Activated naive CD4-positive, alpha-beta T cell treated with anti-CD3 and anti-CD28 coated beads for 36 hours (primary cell): ENCODE results near the gene TTPAL. TPM values are rescaled to one million over a fixed set of nuclear protein-coding genes. Genes with fewer than 3 reads are reported as not detected.

ENCODE experiments used
- CTCF ChIA-PET: fragments of 350-600 bp; sonication (Branson Sonifier 250); formaldehyde crosslinking; loops from one replicate; lab custom pipeline; 2021; ENCODE audit warnings: antibody characterized with exemption; lab: Charles Lee
- DNase-seq: peaks from one replicate; pipeline ENCODE4 v3.0.0-alpha.2; 2020
- H3K27ac Mint-ChIP-seq: one replicate; pipeline ENCODE4 v1.8.0; 2021; ENCODE audit warnings: mild to moderate bottlenecking, mixed read lengths
- H3K27me3 Mint-ChIP-seq: one replicate; pipeline ENCODE4 v1.8.0; 2021; ENCODE audit warnings: low read depth, mixed read lengths
- H3K36me3 Mint-ChIP-seq: one replicate; pipeline ENCODE4 v1.8.0; 2021; ENCODE audit warnings: low read depth, mixed read lengths
- H3K4me1 Mint-ChIP-seq: one replicate; pipeline ENCODE4 v1.8.0; 2021; ENCODE audit warnings: low read depth, mixed read lengths
- H3K4me3 Mint-ChIP-seq: one replicate; pipeline ENCODE4 v1.8.0; 2021; ENCODE audit warnings: mild to moderate bottlenecking, moderate library complexity, mixed read lengths
- H3K9me3 Mint-ChIP-seq: one replicate; pipeline ENCODE4 v1.8.0; 2021; ENCODE audit warnings: mixed read lengths
- intact Hi-C: fragments of 100-400 bp; cut with micrococcal nuclease; formaldehyde crosslinking; loops from one replicate; pipeline ENCODE4 v1.15.1; 2023
- total RNA-seq, 2 experiments: library from RNA; stranded (reverse); gene quantifications; one replicate each; pipeline ENCODE4 v1.2.3, GENCODE V29; 2021

Gene TTPAL
- total RNA-seq, 2 experiments from 2014 or later: 10.8 to 11.5 TPM

DNA sequence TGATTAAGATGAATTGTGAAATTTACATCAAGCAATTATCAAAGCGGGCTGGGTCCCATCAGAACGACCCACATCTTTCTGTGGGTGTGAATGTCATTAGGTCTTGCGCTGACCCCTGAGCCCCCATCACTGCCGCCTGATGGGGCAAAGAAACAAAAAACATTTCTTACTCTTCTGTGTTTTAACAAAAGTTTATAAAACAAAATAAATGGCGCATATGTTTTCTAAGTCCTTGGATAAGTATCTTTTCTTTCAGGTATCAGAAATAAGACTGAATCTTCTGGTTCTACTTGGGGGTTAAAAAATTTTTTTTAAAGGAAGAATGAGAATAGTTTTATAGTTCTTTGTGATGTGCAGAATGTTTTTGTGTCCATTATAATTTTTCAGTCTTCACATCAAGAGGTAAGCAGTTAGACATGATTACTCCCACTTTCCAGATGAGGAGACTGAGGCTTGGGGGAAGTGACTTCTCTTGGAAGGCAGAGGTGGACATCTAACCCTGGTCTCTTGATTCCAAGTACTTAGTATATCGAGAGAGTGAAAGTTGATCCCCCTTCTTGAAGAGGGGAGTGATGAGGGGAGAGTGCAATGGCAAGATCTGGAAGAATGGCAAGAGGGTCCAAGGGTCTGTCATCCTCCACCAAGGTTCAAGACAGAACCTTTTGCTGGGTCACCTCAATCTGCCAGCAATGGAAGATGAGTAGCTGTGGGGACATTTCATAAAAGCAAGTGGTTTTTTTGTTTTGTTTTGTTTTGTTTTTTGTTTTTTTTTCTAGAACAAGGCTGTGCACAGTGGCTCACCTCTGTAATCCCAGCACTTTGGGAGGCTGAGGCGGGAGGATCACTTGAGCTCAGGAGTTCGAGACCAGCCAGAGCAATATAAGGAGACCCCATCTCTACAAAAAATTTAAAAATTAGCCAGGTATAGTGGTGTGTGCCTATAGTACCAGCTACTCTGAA lies 42.8 kb upstream of the TTPAL start:
- Mint-ChIP-seq H3K27ac (no peak overlapping the region), H3K4me3 (no peak overlapping the region), H3K27me3 (no peaks in the 10 kb centered on the region), H3K36me3 (no peaks in the 10 kb centered on the region), H3K4me1 (no peaks in the 10 kb centered on the region), H3K9me3 (no peaks in the 10 kb centered on the region)
- DNase-seq: no peak
- intact Hi-C loops: no loop called here
- CTCF ChIA-PET: no interaction called here

DNA sequence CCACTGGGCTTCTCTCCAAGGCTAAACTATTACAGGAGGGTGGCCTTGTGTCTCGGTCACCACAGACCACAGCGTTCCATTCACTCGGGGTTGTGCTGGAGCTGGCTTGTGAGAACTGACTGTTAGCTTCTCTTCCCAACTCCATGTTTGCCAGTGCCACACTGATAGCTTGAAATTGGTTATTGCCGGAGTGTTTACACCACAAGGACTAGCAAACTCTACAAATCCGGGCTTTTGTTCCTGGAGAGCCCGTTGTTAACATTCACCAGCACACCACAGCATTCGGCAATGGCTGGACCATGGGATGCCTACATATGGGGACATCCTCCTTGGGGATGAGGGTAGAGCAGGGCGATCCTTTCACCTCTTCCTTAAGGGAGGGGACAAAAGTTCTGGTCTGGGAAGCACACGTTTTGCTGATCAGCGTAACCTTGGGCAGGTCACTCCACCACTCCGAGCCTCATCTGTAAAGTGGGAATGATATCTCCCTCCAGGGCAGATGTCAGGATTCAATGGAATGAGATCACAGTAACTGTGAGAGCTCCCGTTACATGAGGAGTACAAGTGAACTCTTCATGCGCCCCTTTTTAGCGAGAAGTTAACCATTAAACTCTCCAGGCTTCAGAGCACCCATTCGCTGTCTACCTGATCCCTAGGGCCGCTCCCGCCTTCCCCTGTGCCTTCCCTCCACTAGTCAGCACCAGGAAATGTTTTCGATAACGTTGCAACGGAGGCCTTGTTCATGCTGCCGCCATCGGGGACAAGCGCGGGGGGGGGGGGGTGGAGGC lies 41.7 kb upstream of the TTPAL start:
- CTCF ChIA-PET: no interaction called here
- Mint-ChIP-seq H3K27me3 (no peaks in the 10 kb centered on the region), H3K9me3 (no peaks in the 10 kb centered on the region), H3K27ac (no peak overlapping the region), H3K4me1 (no peaks in the 10 kb centered on the region), H3K36me3 (no peaks in the 10 kb centered on the region), H3K4me3 (no peak overlapping the region)
- intact Hi-C loops: no loop called here
- DNase-seq: no peak

DNA sequence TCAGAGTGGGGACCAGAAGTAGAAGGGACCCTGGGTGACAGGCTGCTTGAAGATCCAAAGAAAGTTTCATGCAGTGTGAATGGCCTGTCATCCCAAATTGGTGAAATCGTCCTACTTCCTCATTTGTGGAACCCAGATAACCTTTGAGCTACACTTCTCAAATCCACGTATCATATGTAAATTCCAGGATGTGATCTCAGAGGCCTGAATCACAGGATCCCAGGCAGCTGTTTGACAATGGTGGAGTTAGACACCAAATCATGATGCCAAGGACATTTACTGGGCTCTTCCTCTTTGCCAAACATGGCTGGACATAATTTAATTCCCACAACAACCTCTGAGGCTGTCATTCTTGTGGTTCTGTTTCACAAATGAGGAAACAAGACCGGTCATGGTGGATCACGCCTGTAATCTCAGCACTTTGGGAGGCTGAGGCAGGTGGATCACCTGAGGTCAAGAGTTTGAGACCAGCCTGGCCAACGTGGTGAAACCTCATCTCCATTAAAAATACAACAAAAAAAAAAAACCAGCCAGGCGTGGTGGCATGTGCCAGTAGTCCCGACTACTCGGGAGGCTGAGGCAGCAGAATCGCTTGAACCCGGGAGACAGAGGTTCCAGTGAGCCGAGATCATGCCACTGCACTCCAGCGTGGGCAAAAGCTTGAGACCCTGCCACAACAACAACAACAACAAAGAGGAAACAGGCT lies 39.9 kb upstream of the TTPAL start:
- no peak overlapping the region for H3K27ac Mint-ChIP-seq
- H3K36me3 Mint-ChIP-seq: no peaks in the 10 kb centered on the region
- no peaks in the 10 kb centered on the region for H3K4me1 Mint-ChIP-seq
- H3K27me3 Mint-ChIP-seq: no peaks in the 10 kb centered on the region
- no peaks in the 10 kb centered on the region for H3K9me3 Mint-ChIP-seq
- H3K4me3 Mint-ChIP-seq: no peak overlapping the region
- intact Hi-C loops: no loop called here
- CTCF ChIA-PET: interaction anchor here (0.7 kb wide), 1 partner anchor 161 kb away, joined by 3 read pairs; no protein-coding TSS in a partner anchor
- DNase-seq: no peak

DNA sequence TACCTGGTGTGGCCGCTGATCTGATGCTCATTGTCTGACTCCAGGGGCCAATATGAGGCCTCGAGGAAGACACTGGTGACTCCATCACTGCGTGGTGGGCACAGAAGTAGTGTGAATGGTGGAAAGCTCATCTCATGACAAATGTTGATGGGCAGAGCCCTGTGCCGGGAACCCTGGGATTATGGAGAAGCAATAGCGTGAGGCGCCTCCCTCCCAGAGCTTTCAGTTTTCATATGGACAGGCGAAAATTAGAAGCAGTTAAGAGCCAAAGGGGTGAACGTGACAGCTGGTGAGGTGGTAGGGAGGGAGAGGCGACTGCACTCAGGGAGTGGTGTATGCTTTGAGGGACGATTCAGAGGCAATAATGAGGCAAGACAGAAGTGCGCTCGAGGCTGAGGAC lies 39.3 kb upstream of the TTPAL start:
- Mint-ChIP-seq H3K27ac (no peak overlapping the region), H3K9me3 (no peaks in the 10 kb centered on the region), H3K4me1 (no peaks in the 10 kb centered on the region), H3K27me3 (no peaks in the 10 kb centered on the region), H3K36me3 (no peaks in the 10 kb centered on the region), H3K4me3 (no peak overlapping the region)
- CTCF ChIA-PET: no interaction called here
- intact Hi-C loops: no loop called here
- no peak for DNase-seq

DNA sequence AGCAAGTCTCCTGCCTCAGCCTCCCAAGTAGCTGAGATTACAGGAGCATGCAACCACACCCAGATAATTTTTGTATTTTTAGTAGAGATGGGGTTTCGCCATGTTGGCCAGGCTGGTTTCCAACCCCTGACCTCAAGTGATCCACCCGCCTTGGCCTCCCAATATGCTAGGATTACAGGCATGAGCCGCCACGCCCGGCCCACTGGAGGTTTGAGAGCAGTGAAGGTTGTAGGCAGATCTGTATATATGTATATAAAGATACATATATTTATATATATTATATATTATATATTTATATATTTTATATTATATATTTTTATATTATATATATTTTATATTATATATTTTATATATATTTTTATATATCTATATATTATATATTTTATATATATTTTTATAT lies 38.2 kb upstream of the TTPAL start:
- DNase-seq: no peak
- CTCF ChIA-PET: no interaction called here
- Mint-ChIP-seq H3K4me1 (no peaks in the 10 kb centered on the region), H3K36me3 (no peaks in the 10 kb centered on the region), H3K4me3 (no peak overlapping the region), H3K9me3 (no peaks in the 10 kb centered on the region), H3K27ac (no peak overlapping the region), H3K27me3 (no peaks in the 10 kb centered on the region)
- intact Hi-C loops: no loop called here

DNA sequence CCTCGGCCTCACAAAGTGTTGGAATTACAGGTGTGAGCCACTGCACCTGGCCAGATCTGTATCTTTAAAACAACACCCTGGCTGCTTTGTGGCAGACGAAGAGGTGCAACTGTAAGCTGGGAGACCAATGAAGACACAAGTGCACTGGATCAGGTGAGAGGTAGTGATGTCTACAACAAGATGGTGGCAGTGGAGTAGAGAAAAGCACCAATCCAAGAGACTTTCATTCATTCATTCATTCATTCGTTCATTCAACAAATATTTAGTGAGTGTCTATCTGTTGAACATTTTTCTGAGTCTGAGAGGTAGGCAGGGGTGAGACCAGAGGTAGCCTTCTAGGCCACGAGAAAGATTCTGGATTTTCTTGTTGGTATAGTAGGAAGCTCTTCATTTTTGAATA lies 36.9 kb upstream of the TTPAL start:
- Mint-ChIP-seq H3K9me3 (no peaks in the 10 kb centered on the region), H3K4me3 (no peak overlapping the region), H3K27me3 (no peaks in the 10 kb centered on the region), H3K4me1 (no peaks in the 10 kb centered on the region), H3K27ac (no peak overlapping the region), H3K36me3 (no peaks in the 10 kb centered on the region)
- no peak for DNase-seq
- CTCF ChIA-PET: no interaction called here
- intact Hi-C loops: no loop called here

DNA sequence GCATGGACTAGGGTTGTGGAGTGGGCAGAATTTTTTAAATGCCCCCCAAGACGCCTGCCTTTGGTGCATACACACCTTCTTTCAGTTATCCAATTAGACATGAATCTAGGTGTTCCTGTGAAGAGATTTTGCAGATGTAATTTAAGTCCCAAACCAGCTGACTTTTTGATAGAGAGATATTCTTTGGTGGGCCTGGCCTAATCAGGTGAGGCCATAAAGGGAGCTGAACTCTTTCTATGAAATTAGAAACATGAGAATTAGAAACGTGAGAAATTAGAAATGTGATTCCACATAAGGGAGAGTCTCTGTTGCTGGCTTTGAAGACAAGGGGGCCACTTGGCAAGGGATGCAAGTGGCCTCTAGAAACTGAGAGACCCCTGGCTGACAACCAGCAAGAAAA lies 36.4 kb upstream of the TTPAL start:
- Mint-ChIP-seq H3K4me1 (no peaks in the 10 kb centered on the region), H3K27me3 (no peaks in the 10 kb centered on the region), H3K36me3 (no peaks in the 10 kb centered on the region), H3K4me3 (no peak overlapping the region), H3K27ac (no peak overlapping the region), H3K9me3 (no peaks in the 10 kb centered on the region)
- no peak for DNase-seq
- CTCF ChIA-PET: no interaction called here
- intact Hi-C loops: no loop called here

DNA sequence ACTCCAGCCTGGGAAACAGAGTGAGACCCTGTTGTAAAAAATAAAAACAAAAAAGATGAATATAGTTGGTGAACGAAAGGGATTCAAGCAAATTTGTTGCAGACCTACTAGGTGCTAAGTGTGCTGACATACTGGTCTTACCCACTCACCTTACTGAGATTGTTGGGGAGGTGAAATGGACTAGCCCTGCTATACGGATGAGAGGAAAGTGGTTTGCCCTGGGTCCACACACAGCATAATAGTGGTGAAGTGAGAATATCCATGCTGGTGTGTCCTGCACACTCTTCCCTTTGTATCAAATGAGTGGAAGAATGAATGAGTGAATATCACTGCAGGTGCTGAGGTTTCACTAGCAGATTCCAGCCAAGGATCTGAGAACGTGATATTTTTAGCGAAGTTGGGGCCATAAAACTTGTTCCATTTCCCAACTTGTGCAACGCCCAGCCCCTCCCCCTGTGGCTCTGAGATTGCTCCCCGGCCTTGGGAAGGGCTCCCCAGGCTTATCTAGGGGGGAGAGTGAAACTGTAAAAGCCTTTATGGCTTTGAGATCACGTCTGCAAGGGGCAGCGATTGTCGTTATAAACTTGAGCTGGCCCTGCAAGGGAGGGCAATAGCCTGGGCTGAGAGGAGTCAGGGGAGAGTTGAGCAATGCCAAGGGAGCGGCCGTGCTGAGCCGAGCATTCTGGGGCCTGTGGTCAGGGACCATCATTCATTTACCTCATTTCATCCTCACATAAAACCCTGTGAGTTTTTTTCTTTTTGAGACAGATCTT lies 33.2 kb upstream of the TTPAL start:
- H3K9me3 Mint-ChIP-seq: no peaks in the 10 kb centered on the region
- H3K4me1 Mint-ChIP-seq: no peaks in the 10 kb centered on the region
- H3K27me3 Mint-ChIP-seq: no peaks in the 10 kb centered on the region
- CTCF ChIA-PET: no interaction called here
- no peak overlapping the region for H3K4me3 Mint-ChIP-seq
- H3K36me3 Mint-ChIP-seq: no peaks in the 10 kb centered on the region
- no peak overlapping the region for H3K27ac Mint-ChIP-seq
- intact Hi-C loops: no loop called here
- DNase-seq: no peak

DNA sequence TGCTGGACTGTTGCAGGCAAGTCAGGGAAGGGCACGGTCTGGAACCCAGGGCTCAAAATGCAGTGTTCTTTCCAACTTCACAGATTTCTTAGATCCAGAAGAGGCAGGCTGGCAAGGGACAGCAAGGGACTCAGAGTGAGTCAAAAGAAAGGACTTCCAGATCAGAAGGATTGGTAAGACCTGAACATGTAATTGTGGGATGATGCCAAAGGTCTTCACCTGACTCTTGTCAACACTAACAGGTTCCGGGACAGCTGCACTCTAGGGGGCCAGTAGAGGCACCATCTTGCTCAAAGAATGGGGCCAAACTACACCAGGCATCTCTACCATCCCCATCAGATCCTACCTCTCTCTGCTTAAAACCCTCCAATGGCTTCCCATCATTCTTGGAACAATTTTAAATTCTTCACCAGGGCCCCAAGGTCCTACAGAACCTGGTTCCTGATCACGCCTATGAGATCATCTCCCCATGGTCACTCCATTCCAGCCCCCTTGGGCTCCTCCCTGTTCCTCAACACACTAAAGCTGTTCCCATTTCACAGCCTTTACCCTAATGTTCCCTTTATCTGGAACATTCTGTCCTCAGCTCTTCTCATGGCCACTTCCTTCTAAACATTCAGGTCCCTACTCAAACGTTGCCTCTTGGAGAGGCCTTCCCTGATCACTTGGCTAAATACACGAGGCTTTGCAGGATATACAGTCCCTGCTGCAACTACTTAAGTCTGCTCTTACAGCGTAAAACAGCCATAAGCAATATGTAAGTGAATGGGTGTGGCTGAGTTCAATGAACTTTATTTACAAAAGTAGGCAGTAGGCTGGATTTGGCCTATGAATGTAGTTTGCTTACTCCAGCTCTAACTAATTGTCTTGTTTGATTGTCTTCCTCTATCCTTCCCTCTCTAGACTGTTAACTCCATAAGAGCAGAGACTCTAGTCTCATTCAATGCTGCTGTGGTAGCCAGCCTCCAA lies 29.6 kb upstream of the TTPAL start:
- intact Hi-C loops: no loop called here
- H3K4me3 Mint-ChIP-seq: no peak overlapping the region
- no peak for DNase-seq
- H3K27ac Mint-ChIP-seq: no peak overlapping the region
- H3K36me3 Mint-ChIP-seq: no peaks in the 10 kb centered on the region
- H3K4me1 Mint-ChIP-seq: no peaks in the 10 kb centered on the region
- no peaks in the 10 kb centered on the region for H3K27me3 Mint-ChIP-seq
- CTCF ChIA-PET: no interaction called here
- H3K9me3 Mint-ChIP-seq: no peaks in the 10 kb centered on the region

DNA sequence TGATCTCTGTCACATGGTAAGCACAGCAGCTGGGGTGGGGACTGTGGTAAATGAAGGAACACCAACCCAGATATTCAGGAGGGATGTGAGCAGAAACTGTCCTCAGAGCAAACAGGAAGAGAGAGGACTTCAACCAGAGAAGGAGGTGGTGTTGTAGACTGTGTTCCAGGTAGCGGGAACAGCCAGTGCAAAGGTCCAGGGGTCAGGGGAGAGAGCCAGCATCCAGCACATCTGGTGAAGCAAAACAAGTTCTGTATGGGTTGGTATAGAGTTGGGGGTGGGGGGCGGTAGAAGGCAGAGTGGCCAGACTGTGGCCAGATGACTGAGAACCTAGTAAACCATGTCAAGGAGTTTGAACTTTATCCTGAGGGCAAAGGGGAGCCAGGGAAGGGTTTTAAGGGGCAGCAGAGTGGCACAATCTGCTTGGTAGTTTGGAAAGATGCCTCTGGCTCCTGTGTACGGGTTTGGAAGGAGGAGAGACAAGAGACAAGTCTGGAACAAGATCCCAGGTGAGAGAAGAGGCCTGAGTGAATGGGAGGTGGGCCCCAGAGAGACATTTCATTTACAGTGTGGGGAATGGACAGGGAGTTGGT lies 27.8 kb upstream of the TTPAL start:
- H3K36me3 Mint-ChIP-seq: no peaks in the 10 kb centered on the region
- intact Hi-C loops: no loop called here
- CTCF ChIA-PET: no interaction called here
- H3K4me3 Mint-ChIP-seq: no peak overlapping the region
- no peaks in the 10 kb centered on the region for H3K27me3 Mint-ChIP-seq
- H3K27ac Mint-ChIP-seq: no peak overlapping the region
- no peaks in the 10 kb centered on the region for H3K9me3 Mint-ChIP-seq
- no peak for DNase-seq
- no peaks in the 10 kb centered on the region for H3K4me1 Mint-ChIP-seq
